HG03108 (cell line): ENCODE data around the gene ARHGEF16.

Source experiments
- ATAC-seq: cut with Tn5 transposase; IDR thresholded peaks from one replicate; pipeline ENCODE4 v1.9.1; 2021; ENCODE audit warnings: moderate library complexity; ENCODE audit not compliant: unreplicated experiment

The ARHGEF16 gene

DNA sequence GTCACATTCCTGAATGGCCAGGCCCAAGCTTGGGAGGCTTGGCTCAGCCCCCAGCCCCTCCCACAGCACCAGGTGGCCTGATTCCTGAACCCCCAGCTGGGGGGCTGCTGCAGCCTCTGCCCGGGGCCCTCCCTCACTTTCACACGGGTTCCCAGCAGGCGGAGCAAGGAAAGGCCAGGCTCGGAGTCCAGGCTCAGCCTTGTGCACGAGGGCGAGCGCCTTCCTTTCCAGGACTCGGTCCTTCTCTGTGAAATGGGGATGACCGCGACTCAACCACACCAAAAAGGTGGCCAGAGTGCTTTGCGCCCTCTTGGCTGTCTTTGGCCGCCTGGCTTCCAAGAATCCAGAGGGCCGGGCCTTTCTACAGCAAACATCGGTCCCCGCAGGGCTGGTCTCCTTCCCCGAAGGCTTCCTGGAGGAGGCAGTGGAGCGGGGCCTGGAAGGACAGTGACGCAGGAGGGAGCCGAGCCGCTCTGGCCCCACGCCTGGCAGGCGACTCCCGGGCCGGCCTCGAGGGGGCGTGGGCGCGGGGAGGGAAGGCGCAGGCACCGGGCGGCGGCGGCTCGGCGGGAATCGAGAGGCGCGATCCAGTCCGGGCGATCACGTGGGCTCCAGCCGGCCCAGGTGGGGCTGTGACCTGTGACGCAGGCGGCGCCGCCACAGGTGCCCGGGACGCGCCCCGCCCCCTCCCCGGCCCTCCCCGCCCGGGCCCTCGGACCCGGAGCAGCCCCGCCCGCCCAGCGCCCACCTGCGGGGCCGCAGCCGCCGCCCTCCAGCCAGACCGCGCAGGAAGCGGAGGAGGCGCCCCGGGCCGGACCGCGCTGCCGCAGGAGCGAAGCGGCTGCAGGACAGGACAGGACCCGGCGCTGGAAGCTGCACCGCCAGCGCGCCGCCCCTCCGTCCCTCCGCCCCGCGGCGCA is at the start of gene ARHGEF16:
TSS of gene ARHGEF16 (plus strand) at position 775 of the 920 bp plus-strand sequence. CDS start 8,420 bp downstream, outside the sequence.
- ATAC-seq: no peak

DNA sequence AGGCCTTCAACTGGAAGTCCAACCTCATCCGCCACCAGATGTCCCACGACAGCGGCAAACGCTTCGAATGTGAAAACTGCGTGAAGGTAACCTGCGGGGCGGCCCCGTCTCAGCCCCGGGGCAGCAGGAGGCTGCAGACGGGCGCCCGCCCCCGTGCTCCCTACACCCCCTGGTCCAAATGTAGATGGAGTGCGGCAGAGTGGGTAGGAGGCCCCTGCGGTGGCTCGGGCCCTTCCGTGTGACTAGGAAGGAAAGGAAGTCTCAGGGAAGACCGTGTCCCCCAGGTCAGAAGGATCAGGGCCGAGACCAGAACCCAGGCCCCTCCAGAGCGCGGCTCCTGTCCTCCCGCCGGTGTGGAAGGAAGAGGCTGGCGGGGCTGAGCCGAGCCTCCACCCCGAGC is 49.7 kb upstream of the ARHGEF16 start:
- ATAC-seq: no peak

DNA sequence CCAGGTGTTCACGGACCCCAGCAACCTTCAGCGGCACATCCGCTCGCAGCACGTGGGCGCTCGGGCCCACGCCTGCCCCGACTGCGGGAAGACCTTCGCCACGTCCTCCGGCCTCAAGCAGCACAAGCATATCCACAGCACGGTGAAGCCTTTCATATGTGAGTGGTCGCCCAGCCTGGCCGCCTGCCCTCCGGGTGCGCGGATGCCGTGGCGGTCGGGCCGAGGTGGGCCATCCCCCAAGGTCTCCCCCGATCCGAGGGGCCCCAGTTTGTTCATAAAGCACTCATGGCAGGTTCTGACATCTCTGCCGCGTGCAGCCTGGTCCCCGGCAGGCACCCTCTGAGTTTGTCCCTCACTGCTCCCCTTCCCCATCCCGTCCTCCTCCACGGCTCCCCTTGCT is 49.0 kb upstream of the ARHGEF16 start:
- no peak for ATAC-seq

DNA sequence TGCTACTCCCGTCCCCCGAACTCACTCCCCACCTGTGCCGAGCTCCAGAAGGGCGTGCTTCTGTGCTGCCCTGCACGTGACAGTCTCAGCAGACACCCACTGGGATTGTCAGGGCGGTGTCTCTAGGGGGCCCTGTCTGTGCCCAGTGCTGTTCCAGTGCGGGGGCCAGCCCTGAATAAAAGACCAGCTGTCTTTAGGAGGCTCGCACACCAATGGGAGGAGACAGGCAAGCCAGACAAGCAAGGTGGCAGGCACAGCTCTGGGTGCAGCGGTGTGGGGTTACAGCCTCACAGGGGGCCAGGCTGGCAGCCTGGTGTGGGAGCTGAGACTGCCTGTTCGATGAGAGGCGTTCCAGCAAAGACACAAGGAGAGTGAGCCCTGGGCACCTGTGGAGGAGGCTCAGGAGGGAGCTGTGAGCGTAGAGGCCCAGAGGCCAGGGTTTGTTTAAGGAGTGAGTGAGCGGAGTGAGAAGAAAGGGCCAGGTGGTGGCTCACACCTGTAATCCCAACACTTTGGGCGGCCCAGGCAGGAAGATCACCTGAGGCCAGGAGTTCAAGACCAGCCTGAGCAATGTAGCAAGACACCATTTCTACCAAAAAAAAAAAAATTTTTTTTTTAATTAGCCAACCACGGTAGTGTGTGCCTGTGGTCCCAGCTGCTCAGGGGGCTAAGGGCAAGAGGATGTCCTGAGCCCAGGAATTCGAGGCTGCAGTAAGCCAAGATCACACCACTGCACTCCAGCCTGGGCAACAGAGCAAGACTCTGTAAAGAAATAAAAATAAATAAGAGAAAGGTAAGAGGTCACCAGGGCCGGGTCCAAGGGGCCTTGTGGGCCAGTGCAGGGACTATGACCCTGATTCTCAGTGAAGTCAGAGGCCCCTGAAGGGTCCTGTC is 48.2 kb upstream of the ARHGEF16 start:
- no peak for ATAC-seq

DNA sequence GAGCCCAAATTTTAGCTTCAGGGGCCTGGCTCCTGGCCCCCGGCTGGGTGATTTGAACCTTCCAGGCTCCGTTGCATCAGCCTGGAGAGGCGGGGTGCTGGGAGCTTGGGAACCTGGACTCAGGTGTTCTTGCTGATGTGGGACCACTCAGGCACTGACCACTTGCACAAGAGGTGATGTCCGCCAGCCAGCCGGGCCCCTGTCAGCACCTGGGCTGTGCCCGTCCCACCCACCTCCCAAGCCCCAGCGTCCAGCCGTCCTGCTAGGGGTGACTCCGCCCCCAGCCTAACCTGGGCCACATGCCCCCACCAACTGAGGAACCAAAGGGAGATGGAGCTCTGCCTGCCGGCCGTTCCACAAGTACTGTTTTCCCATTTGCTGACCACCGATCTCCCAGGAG is 47.4 kb upstream of the ARHGEF16 start:
- no peak for ATAC-seq

DNA sequence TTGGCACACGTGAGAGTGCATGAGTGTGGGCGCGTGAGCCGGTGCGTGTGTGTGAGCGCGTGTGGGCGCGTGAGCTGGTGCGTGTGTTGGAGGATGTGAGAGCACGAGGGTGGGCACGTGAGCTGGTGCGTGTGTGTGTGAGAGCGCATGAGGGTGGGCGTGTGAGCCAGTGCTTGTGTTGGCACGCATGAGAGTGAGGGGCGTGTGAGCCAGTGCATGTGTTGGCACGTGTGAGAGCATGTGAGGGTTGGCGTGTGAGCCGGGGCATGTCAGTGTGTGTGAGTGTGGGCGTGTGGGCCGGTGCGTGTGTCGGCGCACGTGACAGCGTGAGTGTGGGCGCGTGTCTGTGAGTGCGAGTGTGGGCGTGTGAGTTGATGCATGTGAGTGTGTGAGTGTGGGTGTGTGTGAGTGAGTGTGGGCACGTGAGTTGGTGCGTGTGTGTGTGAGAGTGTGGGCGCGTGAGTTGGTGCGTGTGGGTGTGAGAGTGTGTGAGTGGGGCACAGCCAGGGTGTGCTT is 45.7 kb upstream of the ARHGEF16 start:
- ATAC-seq: no peak

DNA sequence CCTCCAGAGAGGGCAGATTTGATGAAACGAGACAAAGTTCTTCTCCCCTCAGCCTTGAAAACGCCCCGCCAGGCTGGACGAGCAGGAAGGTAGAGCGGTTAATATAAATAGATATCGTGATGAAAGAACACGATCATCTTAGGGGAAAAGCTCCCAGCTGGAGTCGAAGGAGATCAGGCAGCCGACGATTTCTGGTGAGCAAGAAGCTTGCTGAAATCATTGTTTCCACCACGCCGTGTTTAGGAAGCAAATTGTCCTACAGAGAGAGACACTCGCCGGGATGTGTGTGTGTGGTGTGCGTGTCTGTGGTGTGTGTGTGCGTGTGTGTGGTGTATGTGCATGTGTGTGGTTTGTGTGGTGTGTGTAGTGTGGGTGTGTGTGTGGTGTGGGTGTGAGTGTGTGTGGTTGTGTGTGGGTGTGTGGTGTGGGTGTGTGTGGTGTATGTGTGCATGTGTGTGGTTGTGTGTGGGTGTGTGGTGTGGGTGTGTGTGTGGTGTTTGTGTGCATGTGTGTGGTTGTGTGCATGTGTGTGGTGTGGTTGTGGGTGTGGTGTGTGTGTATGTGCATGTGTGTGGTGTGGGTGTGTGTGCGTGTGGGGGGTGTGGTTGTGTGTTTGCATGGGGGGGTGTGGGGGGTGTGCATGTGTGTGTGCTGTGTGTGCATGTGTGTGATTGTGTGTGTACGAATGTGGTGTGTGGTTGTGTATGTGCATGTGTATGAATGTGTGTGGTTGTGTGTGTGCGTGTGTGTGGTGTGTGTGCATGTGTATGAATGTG is 44.9 kb upstream of the ARHGEF16 start:
- no peak for ATAC-seq

DNA sequence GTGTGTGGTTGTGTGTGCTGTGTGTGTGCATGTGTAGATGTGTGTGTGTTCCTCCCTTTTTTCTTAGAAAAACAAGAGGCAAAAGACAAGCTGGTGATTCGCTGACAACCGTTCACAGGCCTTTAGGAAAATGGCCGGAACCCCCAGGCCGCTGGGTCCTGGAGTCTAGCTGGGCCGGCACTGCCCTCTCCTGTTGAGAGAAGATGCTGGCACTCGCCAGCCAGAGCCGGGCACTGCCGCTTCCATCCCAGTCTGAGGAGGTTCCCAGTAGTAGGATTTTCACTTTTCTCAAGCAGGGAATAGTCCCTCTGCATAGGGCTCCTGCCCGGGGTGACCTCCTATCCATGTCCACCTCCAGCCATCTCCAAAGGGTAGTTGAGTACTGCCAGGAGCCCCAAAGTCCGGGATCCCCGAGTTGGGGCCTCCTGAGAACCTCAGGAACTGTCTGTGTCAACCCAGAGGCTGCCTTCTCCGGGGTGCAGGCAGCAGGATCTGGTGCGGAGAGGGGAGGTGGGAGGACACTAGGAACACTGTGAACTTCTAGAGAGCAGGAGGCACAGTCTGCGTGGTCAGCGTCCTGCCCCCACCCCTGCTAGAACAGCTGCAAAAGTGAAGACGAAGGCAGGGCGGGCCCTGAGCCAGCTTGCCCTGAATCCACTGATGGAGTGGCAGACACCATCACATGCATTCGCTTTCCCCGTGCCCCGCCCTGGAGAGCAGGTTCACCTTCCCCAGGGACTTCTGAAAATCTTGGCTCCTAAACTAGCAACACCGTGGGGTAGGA is 44.1 kb upstream of the ARHGEF16 start:
- ATAC-seq: no peak

DNA sequence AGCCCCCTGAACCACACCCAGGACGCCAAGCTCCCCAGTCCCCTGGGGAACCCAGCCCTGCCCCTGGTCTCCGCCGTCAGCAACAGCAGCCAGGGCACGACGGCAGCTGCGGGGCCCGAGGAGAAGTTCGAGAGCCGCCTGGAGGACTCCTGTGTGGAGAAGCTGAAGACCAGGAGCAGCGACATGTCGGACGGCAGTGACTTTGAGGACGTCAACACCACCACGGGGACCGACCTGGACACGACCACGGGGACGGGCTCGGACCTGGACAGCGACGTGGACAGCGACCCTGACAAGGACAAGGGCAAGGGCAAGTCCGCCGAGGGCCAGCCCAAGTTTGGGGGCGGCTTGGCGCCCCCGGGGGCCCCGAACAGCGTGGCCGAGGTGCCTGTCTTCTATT is 42.7 kb upstream of the ARHGEF16 start:
- ATAC-seq: no peak

DNA sequence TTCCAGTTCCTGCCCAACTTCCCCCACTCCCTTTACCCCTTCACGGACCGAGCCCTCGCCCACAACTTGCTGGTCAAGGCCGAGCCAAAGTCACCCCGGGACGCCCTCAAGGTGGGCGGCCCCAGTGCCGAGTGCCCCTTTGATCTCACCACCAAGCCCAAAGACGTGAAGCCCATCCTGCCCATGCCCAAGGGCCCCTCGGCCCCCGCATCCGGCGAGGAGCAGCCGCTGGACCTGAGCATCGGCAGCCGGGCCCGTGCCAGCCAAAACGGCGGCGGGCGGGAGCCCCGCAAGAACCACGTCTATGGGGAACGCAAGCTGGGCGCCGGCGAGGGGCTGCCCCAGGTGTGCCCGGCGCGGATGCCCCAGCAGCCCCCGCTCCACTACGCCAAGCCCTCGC is 42.1 kb upstream of the ARHGEF16 start:
- ATAC-seq: no peak

DNA sequence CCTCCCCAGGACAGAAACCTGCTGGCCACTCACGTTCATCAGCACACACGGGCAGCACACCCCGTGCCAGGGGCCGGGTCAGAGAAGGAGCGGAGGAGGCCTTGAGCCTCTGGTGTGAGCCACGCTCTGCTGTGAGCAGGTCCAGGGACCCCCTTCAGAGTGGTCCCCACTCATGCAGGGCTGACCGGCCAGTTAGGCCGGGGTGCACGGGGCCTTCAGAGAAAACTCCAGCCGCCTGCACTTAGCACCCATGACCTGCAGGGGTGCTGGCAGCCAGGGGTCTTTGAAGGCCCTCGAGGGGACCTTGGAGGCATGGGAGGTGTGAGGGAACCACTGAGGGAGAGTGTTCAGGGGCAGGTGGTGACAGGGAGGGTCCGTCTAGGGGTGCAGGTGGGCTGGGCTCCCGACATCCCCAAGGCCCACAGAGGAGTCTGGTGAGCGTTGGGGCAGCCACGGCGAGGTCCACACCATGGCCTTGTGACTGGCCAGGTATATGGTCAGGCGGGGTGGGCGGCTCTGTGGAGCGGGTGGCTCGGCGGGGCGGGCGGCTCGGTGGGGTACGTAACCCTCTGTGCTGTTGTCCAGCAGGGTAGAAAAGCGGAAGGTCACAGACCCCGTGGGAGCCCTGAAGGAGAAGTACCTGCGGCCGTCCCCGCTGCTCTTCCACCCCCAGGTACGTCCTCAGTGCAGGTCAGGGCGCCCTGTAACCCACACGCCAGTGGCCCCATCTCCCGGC is 40.3 kb upstream of the ARHGEF16 start:
- ATAC-seq: no peak

DNA sequence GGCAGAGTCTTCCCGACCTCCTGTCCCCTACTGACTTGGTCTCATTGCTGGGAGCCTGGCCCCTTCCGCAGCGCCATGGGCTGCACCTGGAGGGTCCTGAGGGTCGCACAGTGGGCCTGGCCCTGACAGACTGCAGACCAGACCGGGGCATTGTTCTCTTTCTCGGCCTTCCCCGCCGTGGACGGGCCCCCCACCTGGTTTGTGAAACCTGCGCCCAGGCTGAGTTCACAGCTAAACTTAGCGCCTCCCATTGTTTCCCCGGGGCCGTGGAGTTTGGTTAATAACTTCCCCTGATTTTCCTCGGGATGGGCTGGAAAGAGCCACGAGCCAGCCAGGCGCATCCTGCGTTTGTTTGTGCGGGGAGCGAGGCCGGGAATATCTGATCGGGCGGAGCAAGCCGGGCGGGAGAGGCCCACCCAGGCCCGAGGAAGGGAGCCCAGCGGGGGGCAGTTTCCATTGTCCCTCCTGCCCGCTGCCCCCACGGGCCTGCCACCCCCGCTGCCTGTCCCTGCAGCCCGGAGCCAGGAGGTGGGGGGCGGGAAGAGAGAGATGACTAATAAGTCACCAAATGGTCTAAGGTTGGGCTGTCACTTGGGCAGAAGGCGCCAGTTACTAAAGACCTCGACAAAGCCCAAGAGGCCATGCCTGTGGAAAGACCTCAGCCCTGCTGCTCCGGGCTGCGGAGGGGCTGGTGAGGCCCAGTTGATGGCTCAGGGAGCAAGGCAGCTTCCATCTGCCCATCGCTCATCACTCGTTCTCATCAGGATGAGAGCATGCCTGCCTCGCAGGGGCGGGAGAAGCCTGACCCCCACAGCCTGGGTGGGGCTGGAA is 39.0 kb upstream of the ARHGEF16 start:
- ATAC-seq: no peak

DNA sequence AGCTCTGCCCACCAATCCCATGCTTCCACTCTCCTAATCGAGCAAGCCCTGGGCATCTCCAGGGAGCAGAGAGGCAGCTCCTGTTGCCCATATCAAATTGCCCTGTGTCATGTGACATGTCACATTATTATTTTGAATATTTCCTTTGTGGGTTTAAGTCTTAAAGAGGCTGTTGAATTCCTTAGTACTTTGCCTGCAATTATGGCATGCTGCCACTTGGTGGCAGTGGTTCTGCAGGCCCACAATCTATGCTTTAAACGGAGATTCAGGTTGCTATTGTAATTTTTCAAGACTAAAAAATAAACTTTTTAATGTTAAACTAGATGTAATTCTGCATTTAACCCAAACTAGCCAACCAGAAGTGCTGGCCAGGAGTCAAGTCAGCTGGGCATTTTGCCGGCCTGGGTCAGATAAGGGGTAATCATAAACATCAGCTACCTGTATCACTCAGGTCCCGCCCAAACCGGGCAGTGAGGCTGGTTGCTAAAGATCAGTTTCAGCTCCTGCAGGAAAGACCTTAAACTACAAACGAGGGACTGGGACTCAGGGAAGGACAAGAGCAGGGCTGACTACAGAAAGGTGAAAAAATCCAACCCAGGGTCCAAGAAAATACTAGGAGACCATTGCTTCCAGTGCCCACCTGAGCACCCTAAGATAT is 37.3 kb upstream of the ARHGEF16 start:
- no peak for ATAC-seq

DNA sequence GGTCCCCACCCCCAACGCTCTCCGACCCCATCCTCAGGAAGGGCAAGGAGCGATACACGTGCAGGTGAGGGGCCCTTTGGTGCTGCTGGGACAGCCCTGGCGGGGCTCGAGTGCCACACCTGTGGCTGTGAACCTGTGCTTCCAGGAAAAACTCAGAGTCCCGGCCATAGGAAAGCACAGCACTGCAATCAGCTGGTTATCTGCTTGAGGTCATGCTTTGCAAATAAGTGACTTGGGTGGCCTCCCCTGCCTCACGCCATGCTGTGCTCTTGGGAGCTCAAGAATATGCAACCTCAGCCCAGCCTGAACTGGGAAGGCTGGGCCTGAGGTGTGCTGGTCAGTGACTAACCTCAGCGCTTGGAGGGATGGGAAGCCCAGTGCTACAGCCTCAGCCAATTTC is 36.5 kb upstream of the ARHGEF16 start:
- no peak for ATAC-seq

DNA sequence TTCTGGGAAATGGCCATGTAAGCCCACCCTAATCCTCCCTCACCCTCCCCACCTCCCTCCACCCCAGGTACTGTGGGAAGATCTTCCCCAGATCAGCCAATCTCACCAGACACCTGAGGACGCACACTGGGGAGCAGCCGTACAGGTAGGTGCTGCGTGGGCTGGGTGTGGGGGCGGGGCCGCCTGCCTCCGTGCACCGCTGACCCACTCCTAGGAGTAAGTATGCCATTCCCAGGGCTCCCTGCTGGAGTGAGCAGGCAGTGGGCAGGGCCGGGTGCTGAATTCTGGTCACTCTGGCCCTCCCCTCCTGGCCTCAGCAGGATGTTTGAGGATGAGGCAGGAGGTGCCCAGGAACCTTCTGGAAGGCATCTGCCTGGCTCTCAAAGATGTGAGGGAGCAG is 35.9 kb upstream of the ARHGEF16 start:
- ATAC-seq: no peak

DNA sequence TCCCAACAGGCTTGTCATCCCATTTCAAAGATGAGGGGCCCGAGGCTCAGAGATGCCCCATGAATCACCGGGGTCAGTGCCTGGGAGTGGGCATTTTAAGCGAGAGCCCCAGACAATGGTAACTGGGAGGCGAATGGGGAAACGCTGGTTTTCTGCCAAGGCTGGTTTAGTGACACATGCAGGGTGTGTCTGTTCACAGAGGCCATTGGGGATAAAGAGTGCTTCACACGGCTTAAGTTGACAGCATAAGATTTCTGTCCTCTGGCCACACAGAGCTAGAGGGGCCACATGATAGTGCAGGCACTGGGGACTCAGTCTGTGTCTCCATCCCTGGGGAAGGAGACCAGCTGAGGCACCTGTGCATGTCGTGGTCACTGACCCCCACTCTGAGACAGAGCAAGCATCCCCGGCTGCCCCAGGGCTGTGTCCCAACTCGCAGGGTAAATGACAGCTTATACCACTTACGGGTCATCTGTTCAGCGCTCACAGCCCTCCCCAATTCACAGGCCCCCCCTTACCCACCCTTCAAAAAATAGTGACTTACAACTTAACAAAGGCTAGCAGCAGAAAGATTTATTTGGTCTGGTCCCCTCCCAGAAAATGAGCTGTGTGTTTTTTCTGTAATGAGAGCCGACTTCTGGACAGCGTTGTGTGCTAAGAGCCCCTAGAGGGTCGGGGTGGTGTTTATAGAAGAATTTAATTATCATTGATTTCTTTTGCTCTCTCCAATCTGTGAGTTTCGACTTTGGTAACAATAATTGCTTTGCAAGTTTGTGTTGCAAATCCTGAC is 34.9 kb upstream of the ARHGEF16 start:
- no peak for ATAC-seq
